Stimulated activated CD8-positive, alpha-beta memory T cell treated with anti-CD3 and anti-CD28 coated beads, Interleukin-12 subunit alpha, Interleukin-12 subunit beta, amount 100 ng/mL, for 24 hours (primary cell): ENCODE measurements around the gene HLA-F.

Source experiments
- DNase-seq: peaks from one replicate; pipeline ENCODE4 v3.0.0-alpha.2; 2020; ENCODE audit errors: extremely low read depth

The HLA-F gene

DNA sequence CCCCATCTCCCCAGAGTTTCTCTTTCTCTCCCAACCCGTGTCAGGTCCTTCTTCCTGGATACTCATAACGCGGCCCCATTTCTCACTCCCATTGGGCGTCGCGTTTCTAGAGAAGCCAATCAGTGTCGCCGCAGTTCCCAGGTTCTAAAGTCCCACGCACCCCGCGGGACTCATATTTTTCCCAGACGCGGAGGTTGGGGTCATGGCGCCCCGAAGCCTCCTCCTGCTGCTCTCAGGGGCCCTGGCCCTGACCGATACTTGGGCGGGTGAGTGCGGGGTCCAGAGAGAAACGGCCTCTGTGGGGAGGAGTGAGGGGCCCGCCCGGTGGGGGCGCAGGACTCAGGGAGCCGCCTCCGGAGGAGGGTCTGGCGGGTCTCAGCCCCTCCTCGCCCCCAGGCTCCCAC, at the start of gene HLA-F:
Gene HLA-F (plus strand): TSS at position 173 of the 404 bp plus-strand sequence. CDS start 30 bp downstream, at position 203.
- peak; percentile 63 for DNase-seq

DNA sequence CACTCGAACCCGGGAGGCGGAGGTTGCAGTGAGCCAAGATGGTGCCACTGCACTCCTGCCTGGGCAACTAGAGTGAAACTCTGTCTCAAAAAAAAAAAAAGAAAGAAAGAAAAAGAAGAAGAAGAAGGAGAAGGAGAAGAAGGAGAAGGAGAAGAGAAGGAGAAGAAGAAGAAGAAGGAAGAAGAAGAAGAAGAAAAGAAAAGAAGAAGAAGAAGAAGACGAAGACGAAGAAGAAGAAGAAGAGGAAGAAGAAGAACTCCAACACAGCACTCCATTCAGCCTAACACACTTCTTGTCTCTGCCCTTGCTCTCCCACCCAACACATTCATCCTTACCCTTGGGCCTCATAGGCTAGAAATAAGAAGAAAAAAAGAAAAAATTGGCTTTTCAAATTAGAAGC, 49.2 kb upstream of the HLA-F start:
- DNase-seq = no peak

DNA sequence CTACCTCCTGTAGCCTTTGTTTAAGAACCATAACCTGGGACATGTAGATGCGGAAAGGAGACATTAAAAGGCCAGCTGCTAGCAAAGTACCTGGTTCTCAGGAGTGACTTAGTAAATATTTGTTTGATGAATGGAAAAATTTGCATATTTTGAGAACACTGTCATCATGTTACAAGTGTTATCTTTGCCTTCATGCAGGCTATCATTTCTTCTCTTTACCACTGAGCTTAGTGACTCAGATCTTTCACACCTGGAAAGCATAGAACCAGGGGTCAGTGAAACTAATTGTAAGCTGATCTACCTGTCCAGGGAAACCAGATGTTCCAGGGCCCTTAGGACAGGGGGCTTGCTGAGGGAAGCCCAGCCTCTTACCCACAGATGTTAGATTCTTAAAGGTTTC, 47.7 kb upstream of the HLA-F start:
- no peak for DNase-seq

DNA sequence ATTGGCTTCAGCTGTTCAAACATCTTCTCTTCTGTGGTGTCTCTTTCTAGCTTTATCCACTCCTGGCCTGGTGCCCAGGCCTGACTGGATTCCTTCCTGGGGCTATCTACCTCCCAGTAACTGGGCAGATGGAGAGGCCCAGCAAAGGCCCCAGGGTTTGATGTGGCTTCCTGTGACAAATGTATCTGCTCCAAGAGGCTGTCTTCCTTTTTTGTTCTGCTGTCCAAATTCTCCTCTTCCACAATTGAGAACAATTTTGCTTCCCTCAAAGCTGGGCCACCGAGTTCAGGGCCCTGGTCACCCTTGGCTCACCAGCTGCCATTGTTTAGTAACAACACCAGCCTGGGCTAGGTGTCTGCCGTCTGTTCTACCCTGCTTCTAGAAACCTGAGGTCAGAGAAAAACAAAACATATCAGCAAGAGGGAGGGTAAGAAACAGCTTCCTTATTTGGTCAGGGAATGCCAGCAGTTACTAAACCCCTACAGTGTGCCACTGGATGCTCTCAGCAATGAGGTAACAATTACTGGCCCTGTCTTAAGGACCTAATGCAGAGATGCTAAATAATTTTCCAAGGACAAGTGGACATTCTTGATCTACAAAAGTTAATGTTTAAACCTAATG, 46.1 kb upstream of the HLA-F start:
- DNase-seq = no peak

DNA sequence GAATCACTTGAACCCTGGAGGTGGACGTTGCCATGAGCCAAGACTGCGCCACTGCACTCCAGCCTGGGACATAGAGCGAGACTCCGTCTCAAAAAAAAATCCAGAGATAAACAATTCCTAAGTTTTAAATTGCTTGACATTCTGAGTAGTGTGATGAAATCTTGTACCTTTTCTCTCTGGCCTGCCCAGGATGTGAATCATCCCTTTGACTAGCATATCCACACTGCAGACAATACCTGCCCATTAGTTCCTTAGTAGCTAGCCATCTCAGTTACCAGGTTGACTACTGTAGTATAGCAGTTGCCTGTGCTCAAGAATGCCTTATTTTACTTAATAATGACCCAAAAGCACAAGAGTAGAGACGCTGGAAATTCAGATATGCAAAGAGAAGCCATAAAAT, 45.1 kb upstream of the HLA-F start:
- DNase-seq = no peak

DNA sequence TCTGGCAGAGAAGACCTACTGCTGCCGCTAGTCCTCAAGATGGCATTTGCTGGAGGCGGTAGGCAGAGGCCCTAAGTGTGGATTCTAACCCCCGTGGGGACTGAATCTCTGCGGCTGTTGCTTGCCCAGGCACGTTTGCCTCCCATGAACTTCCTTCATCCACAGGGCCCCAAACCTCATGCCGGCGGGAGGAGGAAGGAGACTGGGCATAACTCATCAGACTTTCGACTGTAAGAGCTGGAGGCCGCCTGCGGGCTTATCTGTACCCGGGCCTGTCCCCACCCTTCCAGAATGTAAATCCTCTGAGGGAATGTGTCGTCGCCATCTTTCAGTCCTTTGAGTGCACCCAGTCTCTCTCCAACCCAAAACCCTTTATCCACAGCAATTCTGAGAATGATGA, 43.3 kb upstream of the HLA-F start:
- DNase-seq = no peak

DNA sequence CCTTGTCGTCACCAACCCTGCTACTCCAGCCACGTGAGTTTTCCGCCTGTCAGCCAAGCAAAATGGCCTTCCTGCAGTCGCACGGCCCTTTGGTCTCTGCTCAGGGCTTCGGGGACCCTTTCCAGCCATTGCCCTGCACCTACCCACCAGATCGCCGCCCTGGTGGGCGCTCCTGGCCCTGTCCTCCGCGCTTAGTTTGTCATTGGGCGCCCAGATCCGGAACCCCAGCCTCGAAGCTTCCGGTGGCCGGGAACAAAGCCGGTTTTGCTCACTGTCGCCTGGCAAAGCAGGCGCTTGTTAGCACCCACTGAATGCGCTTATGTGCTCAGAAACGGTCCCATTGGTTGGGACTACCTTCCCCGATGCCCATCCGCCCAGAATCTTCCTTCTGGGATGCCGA, 42.8 kb upstream of the HLA-F start:
- no peak for DNase-seq

DNA sequence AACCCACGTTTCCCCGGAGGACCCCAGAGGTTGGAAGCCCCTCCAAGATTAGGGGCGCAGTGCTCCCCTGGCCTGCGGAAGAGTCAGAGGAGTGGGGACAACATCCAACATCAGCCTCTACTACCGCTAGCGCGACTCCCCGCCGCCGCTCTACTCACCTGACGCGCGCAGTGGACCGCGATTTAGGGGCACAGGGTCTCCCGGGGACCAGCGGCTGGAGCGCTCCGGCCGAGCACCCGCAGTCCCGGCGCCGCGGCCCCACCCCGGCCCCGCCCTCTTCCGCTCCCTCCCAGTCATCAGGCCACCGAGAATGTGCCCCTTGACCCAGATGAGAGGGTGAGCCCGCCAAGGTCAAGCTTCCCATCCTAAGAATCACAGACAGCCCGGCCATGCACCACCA, 42.3 kb upstream of the HLA-F start, which contains the start of gene ZFP57:
Gene ZFP57 (minus strand): TSS at position 249 of the 400 bp plus-strand sequence. CDS start 4,149 bp downstream, outside the sequence.
- no peak for DNase-seq

DNA sequence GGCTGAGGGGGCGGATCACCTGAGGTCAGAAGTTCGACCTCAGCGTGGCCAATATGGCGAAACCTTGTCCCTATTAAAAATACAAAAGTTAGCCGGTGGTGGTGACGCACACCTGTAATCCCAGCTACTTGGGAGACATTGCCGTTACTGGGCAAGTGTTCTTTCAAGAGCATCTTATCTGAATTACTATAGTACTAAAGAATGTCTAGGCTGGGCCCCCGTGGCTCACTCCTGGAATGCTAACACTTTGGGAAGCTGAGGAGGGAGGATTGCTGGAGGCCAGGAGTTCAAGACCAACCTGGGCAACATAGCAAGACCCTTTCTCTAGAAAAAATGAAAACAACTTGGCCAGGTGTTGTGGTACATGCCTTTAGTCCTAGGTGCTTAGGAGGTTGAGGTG, 41.4 kb upstream of the HLA-F start:
- DNase-seq = no peak

DNA sequence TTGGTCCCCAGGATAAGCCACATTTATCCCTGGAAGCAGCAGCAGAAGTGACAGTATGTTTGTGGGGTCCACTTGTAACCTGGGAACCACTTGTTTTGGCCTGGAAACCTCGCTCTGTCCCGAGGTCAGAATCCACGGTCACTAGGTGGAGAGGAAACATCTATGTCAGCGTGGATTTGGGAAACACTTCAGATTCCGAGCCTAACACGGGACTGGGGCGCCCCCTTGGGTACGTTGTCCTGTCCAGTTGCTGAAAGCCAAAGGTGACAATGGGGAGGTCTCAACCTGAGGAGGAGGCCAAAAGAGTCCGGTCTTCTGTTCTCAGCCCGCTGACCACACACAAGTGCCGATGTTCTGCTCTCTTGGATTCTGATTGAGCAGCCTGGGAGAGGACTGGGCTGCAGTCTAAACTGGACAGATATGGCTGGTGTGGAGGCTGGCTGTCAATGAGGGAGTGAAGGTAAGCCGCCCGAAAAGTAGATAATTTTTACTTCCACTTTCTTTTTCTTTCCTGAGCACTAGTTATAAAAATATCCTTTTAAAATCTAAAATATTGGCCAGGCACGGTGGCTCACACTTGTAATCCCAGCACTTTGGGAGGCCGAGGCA, 37.4 kb upstream of the HLA-F start:
- DNase-seq = no peak

DNA sequence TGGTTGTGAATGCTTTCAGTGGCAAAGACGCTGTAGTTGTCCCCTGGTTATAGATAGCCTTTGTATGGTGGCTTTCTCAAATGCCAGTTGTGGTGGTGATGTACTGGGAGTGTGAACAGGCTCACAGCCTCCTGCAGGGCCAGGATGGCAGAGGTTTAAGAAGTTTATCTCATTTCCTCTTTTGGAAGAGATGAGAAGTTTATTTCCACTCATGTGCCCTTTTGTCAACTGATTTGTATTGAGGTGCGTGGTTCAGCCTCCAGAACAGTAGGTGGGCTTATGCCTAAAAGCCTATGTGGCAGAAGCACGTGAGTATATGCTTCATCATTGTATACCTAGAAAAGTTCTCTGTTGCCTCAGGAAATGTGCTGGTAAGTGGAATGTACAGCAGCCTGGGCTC, 28.6 kb upstream of the HLA-F start:
- no peak for DNase-seq

DNA sequence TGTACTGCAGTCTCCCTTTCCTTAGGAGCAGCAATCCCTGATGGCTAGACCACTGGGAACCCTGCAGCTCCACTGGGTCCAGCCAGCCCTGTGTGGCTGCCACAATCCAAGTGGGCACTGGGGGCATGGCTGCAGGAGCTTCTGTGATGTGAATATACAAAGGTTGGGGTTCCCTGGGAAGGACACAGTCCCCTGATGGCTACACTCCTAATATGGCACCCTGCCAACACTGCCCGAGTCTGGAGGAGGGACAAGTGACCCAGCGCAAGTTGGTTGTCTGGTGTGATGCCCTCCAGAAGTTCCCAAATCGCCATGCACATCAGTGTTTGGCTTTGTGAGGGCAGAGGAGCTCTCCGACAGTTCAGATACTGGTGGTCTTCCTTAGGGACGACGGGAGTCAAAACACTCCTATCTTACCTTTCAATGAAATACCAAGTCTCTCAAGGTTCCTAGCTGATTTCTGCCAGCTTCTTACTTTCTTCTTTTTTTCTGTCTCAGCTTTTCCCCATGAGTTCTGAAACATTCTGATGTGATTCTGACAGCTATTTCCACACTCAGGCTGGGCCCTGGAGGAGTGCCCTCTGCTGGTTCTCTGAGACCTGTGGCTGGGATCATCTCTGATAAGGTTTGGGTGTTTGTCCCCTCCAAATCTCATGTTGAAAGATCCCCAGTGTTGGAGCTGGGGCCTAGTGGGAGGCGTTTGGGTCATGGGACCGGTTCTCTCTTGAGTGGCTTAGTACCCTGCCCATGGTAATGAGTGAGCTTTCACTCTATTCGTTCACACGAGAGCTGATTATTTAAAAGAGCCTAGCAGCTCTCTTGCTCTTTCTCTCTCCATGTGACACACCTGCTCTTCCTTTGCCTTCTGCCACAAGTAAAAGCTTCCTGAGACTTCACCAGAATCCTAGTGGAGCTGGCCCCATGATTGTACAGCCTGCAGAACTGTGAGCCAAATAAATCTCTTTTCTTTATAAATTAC, 26.8 kb upstream of the HLA-F start:
- DNase-seq = no peak

DNA sequence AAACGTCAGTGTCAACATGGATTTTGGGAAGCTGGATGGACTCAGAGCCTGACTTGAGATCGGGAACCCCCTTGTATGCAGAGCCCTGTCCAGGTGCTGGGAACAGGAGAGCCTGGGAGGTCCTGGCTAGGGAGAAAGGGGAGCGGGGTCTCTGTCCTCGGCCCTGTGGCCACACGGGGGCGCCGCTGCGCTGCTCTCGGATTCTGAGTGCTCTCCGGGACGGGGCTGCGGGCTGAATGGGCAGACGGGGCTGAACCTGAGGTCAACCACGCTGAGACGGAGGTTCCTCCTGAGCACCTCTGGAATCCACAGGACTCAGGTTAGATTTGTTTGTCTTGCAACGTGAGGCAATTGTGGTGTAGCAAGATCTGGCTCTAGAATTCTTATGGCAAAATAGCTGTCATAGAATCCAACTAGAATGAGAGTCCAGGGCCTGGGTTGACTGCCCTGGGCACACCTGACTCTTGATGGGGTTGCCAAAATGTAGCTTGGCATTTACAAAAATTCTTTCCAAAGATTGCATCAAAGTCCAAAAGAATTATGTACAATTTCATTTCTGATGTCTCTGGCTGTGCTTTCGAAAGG, 20.6 kb upstream of the HLA-F start:
- DNase-seq = no peak

DNA sequence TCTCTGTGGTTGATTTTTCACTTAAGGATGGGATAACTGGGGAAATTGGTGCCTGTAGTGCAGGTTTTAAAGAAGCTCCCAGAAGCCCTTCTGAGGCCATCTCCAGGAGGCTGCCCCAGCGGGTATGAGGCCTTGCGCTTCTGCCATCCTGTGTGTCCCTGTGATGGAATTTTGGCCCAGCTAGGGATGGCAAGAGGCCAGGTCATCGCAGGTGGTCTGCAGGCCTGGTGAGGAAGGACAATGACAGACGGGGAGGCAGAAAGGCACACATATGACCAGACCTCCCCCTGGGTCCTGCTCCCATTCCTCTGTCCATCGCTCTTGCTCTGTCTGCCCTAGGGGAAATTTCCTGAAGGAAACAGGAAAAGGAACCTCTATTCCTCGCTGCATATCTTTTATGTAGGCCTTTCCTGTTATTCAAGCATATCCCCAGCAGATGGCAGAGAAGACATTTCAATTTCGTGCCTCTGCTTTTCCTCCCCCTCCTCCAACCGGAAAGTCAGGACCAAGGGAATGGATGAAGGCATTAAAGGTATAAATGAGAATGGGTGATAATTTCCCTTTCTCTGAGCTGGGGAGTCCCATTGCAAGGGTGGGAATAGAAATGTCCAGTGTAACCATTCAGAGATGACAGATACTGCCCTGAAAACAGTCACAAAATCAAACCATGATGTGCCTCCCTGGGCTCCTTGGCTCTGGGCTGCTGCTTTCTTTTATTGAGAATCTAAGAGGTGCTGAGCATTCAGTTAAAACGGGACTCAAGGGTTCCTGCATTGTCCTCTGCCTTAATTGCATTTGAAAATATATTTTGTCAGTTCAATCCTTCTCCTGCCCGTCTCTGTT, 17.6 kb upstream of the HLA-F start:
- no peak for DNase-seq

DNA sequence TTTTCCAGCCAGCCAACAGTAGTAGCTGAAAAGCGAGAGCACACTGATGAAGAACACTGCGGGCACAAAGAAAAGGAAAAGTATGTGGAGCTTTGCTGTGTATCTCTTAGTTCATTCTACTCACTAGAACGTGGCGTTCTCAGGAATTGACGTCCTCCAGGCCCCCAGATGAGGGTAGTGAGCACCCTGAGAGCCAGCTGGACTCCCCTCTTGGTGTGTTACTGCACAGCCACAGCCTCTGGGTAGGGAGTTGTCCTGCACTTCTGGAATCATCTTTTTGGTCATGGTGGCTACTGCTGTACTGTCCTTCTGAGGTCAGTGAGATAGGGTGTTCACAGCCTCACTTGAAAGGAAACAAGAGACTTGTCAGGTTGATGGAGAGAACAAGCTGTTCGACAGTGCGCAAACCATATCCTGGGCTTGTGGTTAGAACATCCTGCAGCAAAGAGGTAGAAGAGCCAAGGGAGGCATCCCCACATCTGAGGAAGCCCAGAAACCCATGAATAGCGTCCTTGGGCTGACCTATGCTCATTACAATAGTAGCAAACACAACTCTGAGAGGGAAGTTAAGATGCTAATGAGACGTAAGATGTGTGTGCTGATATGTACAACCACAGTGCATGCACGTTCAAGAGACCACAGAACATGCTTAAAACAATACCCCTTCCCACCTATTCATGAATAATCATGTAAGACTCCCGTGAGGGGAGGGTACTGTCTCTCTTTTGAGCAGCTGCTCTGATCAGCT, 14.6 kb upstream of the HLA-F start:
- DNase-seq = no peak

DNA sequence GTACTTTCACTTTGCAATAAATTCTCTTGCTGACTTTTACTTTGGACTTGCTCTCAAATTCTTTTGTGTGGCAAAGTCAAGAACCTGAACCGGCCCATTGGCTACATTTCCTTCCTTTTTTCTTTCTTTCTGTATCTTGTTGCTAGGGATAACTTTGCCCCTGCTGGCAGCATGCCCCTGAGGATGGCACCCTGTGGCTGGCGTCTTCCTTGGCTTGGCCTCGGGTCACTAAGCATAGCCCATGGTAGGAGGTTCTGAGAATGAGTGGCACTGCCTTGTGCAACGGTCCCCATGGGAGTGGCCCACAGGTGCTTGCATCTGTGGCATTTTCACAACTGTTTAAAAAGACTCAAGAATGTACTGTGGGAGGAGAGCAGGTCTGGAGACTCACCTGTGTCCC, 14.0 kb upstream of the HLA-F start:
- DNase-seq = no peak

DNA sequence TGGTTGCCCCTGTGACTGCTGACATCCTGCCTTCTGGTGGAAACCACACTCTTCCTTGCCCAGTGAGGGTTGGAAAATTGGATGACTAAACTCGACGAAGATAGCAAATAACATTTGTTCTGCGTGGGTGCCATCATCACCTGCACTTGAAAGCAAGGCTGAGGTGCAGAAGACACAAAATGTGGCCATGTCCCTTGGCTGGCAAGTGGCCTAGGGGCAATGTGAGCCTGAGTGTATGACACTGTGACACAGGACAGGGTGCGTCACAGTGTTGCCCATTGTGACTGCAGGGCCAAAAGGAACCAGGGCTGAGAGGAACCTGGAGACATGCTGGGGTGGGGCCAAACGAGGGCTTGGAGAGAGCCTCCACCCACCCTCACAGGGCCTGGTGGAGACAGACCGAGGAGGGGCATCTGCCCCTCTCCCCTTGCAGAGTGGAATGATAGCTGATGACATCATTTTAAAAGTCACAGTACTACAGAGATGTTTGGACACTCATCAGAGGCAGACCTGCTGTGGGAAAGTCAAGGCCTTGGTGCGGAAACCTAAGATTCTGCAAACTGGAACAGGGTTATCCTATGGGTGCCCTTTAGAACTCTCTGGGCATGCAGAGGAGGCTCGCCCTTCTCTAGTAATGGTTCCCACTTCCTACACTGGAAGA, 12.8 kb upstream of the HLA-F start:
- no peak for DNase-seq

DNA sequence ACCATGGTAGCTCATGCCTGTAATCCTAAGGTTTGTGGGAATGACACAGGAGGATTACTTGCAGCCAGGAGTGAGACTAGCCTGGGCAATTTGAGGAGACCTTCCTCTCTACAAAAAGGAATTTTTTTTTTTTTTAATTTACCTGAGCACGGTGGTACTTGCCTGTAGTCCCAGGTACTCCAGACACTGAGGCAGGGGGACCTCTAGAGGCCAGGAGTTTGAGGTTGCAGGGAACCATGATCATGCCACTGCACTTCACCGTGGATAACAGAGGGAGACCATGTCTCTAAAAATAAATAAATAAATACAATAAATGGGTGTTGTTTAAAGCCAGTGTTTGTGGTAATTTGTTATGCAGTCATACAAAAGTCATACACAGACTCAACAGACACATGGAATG, 2.4 kb upstream of the HLA-F start:
- no peak for DNase-seq

DNA sequence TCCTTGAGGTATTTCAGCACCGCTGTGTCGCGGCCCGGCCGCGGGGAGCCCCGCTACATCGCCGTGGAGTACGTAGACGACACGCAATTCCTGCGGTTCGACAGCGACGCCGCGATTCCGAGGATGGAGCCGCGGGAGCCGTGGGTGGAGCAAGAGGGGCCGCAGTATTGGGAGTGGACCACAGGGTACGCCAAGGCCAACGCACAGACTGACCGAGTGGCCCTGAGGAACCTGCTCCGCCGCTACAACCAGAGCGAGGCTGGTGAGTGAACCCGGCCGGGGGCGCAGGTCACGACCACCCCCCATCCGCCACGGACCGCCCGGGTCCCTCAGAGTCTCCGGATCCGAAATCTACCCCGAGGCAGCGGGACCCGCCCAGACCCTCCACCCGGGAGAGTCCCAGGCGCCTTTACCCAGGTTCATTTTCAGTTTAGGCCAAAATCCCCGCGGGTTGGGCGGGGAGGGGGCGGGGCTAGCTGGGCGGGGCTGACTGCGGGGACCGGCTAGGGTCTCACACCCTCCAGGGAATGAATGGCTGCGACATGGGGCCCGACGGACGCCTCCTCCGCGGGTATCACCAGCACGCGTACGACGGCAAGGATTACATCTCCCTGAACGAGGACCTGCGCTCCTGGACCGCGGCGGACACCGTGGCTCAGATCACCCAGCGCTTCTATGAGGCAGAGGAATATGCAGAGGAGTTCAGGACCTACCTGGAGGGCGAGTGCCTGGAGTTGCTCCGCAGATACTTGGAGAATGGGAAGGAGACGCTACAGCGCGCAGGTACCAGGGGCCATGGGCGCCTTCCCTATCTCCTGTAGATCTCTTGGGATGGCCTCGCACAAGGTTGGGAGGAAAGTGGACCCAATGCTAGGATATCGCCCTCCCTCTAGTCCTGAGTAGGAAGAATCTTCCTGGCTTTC, 693 bp downstream of the HLA-F start:
- DNase-seq = peak; percentile 45
